A172 (cell line): Measurements from ENCODE around the gene AP3D1. TPM values are rescaled to one million over a fixed set of nuclear protein-coding genes. Genes with fewer than 3 reads are reported as not detected.
A peak's percentile ranks its signal among the peaks of the same experiment; 100 is the strongest.
"Not testable (repeated sequence)": the region's sequence is repeated elsewhere in the genome, so short reads cannot be mapped to it uniquely, and the experiment has no call there.

Source experiments
- DNase-seq: peaks from one replicate; pipeline ENCODE4 v3.0.0-alpha.2; 2015; ENCODE audit warnings: low spot score
- total RNA-seq: library from RNA; depleted of rRNA; stranded (reverse); fragments of >200 nt; shearing (Covaris generic); gene quantifications from 2 replicates; pipeline ENCODE4 v1.2.3, GENCODE V29; 2014

Gene AP3D1
- total RNA-seq, 1 experiment from 2014 or later = 176 TPM

DNA sequence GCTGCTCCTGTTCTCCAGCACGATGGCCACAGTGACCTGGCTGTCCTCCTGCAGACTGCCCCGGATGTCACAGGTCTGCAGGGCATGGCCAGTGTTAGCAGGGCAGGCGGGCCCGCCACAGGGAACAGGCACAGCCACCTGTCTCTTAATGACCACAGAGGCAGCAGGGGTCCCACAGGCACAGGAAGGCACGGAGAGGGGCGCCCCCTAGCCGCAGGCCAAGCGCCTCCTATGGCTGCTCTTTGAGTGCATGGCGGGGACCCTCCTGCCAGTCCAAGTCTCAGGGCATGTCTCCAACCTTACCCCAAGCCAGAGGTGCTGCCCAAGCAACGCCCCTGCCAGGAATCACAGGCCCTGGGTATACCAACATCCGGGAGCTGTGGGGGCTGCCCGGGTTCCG, 40.5 kb downstream of the AP3D1 start:
- no peak for DNase-seq

DNA sequence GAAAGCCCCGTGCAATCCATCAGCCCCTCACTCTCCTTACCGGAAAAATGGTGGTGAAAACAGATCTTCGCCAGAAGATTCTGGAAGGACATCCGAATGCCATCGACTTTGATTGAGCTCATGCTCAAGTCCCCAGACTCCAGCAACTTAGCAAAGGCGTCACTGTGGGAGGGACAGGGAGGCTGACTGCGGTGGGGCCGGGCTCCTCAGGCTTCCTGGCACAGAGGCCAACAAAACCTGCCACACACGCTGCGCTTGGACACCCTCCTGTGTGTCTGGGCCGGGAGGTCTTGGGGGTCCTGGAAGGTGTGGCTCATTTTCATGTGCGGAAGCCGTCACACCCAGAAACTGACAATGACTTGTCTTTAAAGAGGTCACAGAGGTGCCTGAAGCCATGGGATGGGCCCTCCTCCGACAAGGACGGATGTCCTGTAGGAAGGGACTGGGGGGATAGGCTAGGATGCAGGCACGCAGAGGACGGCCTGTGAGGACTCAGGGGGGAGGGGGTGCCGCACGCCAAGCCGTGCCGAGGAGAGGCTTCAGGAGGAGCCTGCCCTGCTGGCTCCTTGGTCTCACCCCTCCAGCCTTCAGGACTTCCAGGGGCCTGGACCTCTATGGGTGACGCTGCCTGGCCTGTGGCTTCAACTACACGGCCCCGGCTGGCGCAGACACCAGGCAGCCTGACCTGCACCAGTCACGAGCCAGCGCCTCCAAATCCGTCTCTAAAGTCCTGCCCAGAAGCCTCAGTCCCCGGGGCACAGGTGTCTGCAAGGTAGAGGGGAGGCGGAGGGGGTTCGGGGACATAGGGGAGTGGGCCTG, 42.1 kb downstream of the AP3D1 start:
- DNase-seq = no peak

DNA sequence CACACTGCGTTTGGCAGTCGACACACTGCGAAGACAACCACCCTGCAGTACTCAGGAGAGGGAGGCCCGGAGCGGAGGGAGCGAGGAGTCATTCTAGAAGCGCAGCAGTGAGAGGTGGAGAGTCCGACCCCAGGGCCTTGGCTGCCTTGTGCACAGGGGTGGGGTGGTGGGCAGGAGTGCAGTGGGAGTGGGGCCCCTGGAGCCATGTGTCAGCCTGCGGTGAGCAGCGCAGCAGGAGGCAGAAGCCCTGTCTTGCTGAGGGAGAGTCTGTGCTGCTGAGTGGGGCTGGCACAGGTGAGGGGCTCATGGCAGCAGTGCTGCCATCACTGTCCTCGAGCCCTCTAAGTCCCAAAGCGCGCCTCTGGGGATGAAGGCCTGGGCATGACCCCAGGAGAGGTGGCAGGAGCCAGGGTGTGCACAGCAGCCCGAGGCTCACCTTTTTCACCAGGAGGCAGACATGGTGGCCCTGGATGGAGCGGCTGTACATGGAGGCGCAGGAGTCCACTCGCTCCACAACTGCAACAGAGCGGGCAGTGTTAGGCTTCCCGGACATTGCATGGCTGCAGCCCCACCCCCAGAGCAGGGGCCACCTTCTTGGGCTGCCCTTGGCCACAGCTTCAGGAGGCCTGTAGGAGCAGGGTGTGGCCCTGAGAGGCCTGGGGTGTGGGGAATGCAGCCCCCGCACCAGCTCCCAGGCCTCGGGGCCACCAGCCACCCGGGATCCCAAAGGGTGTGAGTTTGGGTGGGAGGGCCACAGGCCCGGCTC, 42.9 kb downstream of the AP3D1 start:
- DNase-seq = no peak

DNA sequence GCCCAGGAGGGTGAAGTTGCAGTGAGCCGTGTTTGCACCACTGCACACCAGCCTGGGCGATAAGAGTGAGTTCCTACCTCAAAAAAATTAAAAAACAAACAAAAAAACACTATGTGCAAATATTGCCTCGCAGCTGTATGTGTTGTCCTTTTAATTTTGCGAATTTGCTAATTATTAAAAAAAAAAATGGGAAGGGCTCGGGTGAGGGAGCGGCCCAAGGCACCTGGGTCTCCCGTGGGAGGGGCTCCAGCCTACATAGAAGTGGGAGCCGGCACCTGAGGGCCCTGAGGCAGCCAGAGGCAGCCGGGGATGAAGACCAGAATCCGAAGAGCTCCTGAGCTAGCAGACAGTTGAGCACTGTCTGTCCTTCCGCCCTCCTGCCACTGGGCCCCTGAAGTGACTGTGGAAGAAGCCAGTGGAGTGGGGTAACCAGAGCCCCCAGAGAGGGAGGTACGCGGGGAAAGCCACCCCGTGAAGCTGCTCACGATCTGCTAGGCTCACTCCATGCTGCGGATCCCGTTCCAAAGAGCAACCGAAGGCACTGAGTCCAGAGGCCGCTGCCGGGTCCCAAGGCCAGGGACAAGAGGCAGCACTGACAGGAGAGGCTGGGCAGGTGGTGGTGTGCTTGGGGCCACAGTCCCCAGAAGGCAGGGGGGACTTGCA, 48.2 kb downstream of the AP3D1 start:
- DNase-seq = no peak

DNA sequence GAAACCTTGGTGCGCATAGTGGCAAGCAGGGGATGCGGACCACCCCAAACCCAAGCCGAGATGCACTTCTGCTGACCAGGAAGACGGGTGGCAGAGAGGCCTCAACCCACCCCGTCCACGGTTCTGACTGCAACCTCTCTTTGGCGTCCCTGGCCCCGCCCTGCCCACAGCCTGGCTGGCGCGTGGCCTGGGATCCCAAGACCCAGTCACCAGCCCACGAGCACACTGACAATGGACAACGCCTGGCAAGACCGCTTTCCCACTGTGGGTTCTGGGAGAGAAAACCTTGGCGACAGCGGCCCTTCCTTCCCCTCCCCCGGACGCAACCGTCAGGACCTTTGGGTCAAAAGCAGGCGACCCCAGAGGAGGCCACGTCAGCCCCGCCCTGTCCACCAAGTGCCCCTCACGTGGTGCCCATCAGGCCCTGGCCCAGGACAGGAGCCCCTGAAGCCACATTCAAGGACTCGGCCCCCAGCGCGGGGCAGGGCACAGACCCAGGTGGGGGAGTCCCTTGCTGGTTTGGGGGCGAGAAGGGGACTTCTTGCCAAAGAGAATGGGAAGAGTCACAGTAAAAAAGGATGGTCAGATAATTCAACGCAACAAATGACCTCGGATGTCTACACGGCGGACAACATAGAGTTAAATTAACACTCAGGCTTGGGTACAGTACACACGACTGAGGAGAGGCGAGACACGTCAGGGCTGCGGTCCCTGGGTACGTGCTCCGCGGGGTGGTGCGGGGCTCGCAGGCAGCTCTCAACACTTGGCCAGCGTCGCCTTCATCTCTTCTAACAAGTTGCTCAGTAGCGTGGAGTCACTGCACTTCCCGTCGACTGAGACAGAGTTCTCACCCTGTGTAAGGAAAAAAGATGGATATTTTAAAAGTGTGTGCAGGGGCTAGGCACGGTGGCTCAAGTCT, 49.7 kb downstream of the AP3D1 start:
- DNase-seq = no peak

DNA sequence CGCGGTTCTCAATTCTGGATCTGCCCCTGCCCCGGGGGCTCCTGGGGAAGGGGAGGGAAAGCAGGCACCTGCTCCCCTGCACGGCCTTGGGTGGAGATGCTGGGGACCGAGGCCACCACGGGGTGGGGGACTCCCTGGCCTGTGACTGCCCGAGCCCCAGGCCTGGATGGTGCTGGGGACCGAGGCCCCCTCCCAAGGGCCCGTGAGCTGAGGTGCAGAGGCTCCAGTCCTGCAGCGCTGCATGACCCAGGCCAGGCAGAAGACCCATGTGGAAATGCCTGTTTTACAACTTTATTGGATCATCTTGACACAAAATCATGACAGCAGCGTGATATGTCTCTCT, 50.7 kb downstream of the AP3D1 start:
- no peak for DNase-seq

DNA sequence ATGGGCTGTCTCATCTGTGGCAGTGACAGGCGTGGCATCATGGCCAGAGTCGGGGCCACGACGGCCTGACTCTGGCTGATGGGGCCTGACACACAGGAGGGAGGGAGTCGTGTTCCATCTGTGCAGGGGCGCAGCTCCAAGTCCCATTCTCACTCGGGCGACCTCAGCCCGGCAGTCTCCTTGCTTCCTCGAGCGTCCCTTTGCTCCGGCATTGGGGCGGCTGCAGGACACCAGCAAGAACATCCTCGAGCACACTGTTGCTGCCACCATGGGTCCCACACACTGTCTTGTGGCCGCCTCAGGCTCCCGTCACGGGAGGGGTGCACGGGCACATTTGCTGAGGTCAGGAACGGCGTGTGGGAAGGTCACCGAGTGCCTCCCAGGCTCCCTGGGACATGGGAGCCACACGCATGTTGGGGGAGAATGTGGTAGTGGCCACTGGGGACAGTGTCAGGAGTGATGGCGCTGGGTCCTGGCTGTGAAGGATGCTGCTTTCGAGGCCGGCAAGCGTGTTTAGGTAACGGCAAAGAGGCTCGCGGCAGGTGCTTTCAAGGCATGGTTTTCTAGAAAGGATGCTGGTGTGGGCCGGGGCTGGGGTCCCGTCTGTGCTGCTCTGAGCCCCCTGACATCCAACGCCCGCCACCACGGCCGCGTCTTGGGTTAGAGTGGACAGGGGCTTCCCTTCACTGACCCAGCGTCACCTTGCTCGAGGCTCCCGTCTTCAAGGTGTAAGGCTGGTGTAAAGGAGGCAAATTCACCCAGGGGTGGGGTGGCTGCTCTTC, 51.2 kb downstream of the AP3D1 start:
- DNase-seq = no peak

DNA sequence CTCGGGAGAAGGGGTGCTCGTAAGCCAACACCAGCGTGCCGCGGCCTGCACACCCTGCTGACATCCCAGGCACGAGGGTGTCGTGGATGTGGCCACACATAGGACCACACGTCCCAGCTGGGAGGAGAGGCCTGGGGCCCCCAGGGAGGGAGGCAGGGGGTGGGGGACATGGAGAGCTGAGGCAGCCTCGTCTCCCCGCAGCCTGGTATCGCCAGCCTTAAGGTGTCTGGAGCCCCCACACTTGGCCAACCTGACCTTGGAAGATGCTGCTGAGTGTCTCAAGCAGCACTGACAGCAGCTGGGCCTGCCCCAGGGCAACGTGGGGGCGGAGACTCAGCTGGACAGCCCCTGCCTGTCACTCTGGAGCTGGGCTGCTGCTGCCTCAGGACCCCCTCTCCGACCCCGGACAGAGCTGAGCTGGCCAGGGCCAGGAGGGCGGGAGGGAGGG, 52.3 kb downstream of the AP3D1 start:
- DNase-seq = no peak

DNA sequence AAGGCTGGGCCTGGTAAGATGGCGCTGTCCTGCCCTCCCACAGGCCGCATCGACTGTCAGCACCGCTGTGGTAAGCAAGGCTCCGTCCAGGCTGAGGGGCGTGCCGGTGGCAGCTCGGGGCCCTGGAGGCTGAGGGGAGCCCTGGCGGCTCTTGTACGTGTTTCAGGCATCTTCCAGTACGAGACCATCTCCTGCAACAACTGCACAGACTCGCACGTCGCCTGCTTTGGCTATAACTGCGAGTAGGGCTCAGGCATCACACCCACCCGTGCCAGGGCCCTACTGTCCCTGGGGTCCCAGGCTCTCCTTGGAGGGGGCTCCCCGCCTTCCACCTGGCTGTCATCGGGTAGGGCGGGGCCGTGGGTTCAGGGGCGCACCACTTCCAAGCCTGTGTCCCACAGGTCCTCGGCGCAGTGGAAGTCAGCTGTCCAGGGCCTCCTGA, 53.5 kb downstream of the AP3D1 start:
- no peak for DNase-seq

DNA sequence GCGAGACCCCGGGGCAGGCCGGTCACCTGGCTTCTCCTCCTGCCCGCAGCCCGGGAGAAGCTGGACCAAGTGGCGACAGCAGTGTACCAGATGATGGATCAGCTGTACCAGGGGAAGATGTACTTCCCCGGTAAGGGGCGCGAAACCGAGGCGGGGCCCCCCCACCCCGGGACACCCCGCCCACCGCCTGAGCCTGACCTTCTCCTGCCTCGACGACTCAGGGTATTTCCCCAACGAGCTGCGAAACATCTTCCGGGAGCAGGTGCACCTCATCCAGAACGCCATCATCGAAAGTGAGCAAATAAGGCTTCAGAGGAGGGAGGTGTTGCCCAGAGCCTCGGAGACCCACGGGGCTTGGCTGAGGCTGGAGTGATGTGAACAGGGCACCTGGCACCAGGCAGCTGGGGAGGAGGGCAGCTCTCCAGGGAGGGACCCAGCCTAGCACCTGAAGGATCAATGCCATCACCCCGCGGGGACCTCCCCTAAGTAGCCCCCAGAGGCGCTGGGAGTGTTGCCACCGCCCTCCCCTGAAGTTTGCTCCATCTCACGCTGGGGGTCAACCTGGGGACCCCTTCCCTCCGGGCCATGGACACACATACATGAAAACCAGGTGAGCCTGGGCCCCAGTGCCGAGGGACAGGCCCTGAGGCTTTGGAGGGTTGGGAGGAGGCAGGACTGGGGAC, 54.0 kb downstream of the AP3D1 start:
- DNase-seq = no peak

DNA sequence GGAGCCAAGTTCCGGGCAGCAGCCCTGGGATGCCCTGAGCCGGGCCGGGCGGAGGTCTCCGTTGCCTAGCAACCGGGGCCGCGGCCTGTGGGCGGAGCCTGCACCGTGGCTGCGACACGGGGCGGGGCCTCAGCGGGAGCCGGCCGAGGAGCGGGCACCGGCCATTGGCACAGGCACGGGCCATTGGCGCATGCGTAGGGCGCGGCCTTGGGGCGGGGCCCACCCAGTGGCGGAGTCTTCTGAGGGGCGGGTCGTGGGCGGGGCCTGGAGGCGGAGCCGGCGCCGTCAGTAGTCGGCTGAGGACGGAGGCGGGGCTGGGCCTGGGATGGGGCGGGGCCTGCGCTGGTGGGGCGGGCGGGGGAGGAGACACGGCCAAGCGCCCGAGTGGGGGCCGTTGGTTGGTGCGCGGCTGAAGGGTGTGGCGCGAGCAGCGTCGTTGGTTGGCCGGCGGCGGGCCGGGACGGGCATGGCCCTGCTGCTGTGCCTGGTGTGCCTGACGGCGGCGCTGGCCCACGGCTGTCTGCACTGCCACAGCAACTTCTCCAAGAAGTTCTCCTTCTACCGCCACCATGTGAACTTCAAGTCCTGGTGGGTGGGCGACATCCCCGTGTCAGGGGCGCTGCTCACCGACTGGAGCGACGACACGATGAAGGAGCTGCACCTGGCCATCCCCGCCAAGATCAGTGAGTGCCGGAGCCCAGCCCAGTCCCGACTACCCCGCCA, 54.7 kb downstream of the AP3D1 start, which contains the start of gene IZUMO4:
TSS of gene IZUMO4 (plus strand) at position 436 of the 723 bp plus-strand sequence. CDS start at position 467, 31 bp downstream.
- DNase-seq = peak; percentile 93

DNA sequence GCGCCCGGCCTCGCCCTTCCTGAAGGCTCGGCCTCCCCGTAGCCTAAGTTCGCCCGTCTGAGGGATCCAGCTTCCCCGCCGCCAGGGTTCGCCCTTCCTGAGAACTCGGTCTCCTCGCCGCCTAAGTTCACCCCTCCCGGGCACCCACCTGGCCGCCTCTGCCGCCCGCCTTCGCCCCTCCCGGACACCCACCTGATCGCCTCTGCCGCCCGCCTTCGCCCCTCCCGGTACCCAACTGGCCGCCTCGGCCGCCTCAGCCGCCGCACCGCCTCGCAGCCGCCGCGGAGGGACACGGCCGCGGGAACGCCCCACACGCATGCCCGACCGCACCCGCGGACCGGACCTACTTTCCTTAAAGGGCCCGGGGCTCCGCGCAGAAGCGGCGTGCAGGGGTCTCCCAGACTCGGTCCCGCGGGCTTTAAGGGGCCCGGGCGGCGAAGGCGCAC, 55.3 kb downstream of the AP3D1 start, which contains the start of gene MOB3A:
TSS of gene MOB3A (minus strand) at position 293 of the 446 bp plus-strand sequence. CDS start 17,766 bp downstream, outside the sequence.
- peak; percentile 73 for DNase-seq

DNA sequence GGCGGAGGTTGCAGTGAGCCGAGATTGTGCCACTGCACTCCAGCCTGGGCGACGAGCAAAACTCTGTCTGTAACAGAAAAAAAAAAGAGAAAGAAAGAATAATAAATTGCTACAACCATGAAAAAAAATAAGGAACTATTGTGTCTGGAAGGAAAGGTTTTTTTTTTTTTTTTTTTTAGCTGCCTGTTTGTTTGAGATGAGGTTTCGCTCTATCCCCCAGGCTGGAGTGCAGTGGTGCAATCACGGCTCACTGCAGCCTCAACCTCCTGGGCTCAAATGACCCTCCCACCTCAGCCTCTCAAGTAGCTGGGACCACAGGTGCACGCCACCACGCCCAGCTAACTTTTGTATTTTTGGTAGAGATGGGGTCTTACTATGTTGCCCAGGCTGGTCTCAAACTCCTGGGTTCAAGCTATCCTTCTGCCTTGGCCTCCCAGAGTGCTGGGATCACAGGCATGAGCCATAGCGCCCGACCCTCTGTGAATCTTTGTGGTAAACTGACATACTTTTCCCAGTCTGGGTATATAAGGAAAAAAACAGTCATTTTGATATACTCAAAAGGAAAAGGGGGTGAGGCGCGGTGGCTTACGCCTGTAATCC, 59.3 kb downstream of the AP3D1 start:
- DNase-seq = not testable (repeated sequence)

DNA sequence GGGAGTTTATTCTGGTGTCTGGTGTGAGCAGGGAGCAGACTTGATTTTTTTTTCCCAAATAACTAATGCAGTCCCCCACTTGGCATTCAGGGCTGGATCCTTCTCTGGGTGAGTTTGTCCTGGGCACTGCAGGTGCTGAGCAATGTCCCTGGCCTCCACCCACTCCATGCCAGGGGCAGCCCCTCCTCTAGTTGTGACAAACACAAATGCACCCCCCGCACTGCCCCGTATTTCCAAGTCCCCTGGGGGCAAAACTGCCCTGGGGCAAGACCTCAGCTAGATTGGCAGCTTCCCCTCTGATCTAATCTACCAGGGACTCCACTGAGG, 61.7 kb downstream of the AP3D1 start:
- no peak for DNase-seq

DNA sequence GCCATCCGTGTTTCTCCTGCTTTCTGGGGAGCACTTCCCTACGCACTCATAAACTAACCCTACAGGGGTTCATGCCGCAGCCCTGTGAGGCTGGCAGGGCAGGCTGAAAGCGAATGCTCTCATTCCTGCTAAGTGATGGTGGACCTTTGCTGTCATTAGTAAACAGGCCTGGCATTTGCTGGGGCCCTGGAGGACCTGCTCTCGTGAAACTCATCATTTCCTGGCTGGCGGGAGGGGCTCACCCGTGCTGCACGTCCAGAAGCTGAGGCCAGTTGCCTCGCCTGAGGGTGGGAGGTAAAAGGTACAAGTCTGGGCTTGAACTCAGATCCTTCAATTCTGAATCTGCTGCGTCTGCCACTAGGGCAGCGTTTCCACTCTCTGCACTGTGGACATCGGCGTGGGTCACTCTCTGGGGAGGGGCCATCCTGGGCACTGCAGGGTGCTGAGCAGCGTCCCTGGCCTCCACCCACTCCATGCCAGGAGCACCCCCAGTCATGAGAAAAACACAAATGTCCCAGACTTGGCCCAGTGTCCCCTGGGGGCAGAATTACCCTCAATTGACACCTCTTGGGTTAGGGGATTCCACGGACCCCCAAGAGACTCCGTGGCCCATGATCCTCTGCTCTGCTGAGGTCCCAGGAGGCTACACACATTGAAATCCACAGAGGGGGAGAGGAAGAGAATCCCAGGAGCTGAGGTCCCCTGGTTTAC, 62.2 kb downstream of the AP3D1 start:
- peak; percentile 71 for DNase-seq

DNA sequence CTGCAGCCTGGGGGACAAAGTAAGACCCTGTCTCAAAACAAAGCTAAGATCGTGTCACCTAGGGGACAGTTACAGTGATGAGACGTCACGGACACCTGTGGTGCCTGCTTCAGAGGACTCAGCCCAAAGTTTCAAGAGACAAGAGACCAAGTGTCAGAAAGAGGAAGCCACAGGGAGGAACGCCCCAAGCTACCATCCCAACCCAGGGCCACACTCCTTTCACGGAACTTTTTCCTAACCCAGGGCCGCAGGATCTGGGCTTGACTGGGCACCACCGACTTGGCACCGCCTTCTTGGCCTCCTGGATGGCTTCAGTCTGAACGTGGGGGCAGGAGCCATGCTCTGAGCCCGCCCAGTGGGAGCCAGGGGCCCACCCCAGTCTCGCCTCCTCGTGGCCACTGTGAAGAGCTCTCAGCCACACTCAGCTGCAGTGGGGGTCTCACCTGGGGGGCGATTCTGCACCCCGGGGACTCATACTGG, 63.7 kb downstream of the AP3D1 start:
- DNase-seq = no peak

DNA sequence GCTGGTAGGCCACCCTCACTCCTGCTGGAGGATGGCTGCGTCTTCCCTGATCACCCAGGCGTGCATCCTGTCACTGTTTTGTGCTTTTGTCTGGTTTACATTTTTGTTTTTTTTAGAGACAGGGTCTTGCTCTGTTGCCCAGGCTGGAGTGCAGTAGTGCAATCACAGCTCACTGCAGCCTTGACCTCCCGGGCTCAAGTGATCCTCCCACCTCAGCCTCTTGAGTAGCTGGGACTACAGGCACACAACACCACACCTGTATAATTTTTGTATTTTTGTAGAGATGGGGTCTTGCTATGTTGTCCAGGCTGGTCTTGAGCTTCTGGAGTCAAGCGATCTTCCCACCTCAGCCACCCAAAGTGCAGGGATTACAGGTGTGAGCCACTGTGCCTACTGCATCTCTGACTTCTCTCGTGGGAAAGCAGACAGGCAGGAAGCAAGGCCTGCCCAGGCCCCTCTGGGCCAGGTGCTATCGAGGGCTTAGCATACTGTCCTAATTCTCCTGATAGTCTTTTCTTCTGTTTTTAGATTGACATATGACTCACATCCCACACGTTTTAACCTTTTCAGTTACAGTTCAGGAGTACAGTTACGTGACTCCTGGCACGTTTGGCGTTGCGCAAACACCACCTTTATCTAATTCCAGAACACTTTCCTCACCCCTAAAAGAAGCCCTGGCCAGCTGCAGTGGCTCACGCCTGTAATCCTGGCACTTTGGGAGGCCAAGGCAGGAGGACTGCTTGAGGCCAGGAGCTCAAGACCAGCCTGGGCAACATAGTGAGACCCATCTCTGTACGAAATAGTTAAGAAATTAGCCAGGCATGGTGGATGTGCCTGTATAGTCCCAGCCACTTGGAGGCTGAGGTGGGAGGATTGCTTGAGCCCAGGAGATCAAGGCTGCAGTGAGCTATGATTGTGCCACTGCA, 64.4 kb downstream of the AP3D1 start:
- DNase-seq = peak; percentile 34
